Liver (tissue), 9 donors: Measurements from ENCODE around the gene POU4F3. TPM values are rescaled to one million over a fixed set of nuclear protein-coding genes. Genes with fewer than 3 reads are reported as not detected.

Experiments used
- DNase-seq: peaks from one replicate; pipeline ENCODE4 v3.0.0-alpha.2; 2017; ENCODE audit warnings: low spot score
- H3K27ac ChIP-seq, 2 donors: one replicate each; pipeline ENCODE4 v1.7.0; 2013; ENCODE audit warnings: inconsistent platforms in 2 of 2, low read length in 2 of 2, control low read depth in 1 of 2, low read depth in 1 of 2, mild to moderate bottlenecking in 1 of 2
- H3K27me3 ChIP-seq, 4 donors: one replicate each; pipeline versions ENCODE4 v1.6.1 to v1.7.0; 2013; ENCODE audit warnings: low read length in 3 of 4, inconsistent platforms in 1 of 4, mild to moderate bottlenecking in 1 of 4, moderate library complexity in 1 of 4; ENCODE audit not compliant: control insufficient read depth in 4 of 4, insufficient read depth in 4 of 4
- H3K36me3 ChIP-seq, 4 donors: one replicate each; pipeline versions ENCODE4 v1.6.1 to v1.7.0; 2013; ENCODE audit warnings: low read length in 3 of 4, mild to moderate bottlenecking in 3 of 4, low read depth in 1 of 4, moderate library complexity in 1 of 4; ENCODE audit not compliant: control insufficient read depth in 4 of 4, insufficient read depth in 3 of 4
- H3K4me1 ChIP-seq, 4 donors: one replicate each; pipeline versions ENCODE4 v1.6.1 to v1.7.0; 2013; ENCODE audit warnings: low read length in 3 of 4, mild to moderate bottlenecking in 3 of 4, moderate library complexity in 1 of 4; ENCODE audit not compliant: control insufficient read depth in 4 of 4, insufficient read depth in 4 of 4
- H3K4me3 ChIP-seq, 3 donors: one replicate each; pipeline versions ENCODE4 v1.6.1 to v1.7.0; 2013; ENCODE audit warnings: low read length in 3 of 3, control low read depth in 1 of 3, low read depth in 1 of 3, mild to moderate bottlenecking in 1 of 3
- H3K9ac ChIP-seq, 2 donors: one replicate each; pipeline ENCODE4 v1.7.0; 2013; ENCODE audit warnings: low read length in 2 of 2, mild to moderate bottlenecking in 2 of 2, moderate library complexity in 2 of 2, control low read depth in 1 of 2, low read depth in 1 of 2
- H3K9me3 ChIP-seq, 4 donors: one replicate each; pipeline versions ENCODE4 v1.6.1 to v1.7.0; 2013; ENCODE audit warnings: low read length in 3 of 4; ENCODE audit not compliant: control insufficient read depth in 4 of 4
- ATF3 ChIP-seq: IDR thresholded peaks from 2 replicates; pipeline ENCODE4 v1.6.1; 2016; ENCODE audit warnings: antibody characterized with exemption
- CTCF ChIP-seq: fragments of 150-350 bp; IDR thresholded peaks from 2 replicates; pipeline ENCODE4 v1.5.1; 2017; ENCODE audit warnings: improper control_type of control experiment, low read depth, low read length; ENCODE audit not compliant: missing input control
- FOXA1 ChIP-seq: IDR thresholded peaks from 2 replicates; pipeline ENCODE4 v1.6.1; 2016; ENCODE audit warnings: antibody characterized with exemption
- FOXA2 ChIP-seq: IDR thresholded peaks from 2 replicates; pipeline ENCODE4 v1.6.1; 2016; ENCODE audit warnings: antibody characterized with exemption
- GABPA ChIP-seq, 2 donors: IDR thresholded peaks in 1 of 2; conservative IDR thresholded peaks in 1 of 2; 2 replicates each; pipeline ENCODE4 v1.6.1; 2016; ENCODE audit warnings: antibody characterized with exemption in 2 of 2, mild to moderate bottlenecking in 1 of 2, moderate library complexity in 1 of 2
- HNF4A ChIP-seq, 2 donors: conservative IDR thresholded peaks; 2 replicates each; pipeline ENCODE4 v1.6.1; 2016; ENCODE audit warnings: antibody characterized with exemption in 2 of 2, mild to moderate bottlenecking in 2 of 2
- HNF4G ChIP-seq: IDR thresholded peaks from 2 replicates; pipeline ENCODE4 v1.6.1; 2016; ENCODE audit warnings: antibody characterized with exemption
- JUND ChIP-seq, 2 donors: IDR thresholded peaks; 2 replicates each; pipeline ENCODE4 v1.6.1; 2016; ENCODE audit warnings: antibody characterized with exemption in 2 of 2
- MAX ChIP-seq: IDR thresholded peaks from 2 replicates; pipeline ENCODE4 v1.6.1; 2016; ENCODE audit warnings: antibody characterized with exemption
- NR2F2 ChIP-seq: IDR thresholded peaks from 2 replicates; pipeline ENCODE4 v1.6.1; 2016; ENCODE audit warnings: antibody characterized with exemption
- RAD21 ChIP-seq, 2 donors: IDR thresholded peaks; 2 replicates each; pipeline ENCODE4 v1.6.1; 2016; ENCODE audit warnings: antibody characterized with exemption in 2 of 2, mild to moderate bottlenecking in 2 of 2
- REST ChIP-seq: IDR thresholded peaks from 2 replicates; pipeline ENCODE4 v1.6.1; 2016; ENCODE audit warnings: antibody characterized with exemption, mild to moderate bottlenecking
- SP1 ChIP-seq: IDR thresholded peaks from 2 replicates; pipeline ENCODE4 v1.6.1; 2018; ENCODE audit warnings: antibody characterized with exemption, mild to moderate bottlenecking
- TAF1 ChIP-seq: conservative IDR thresholded peaks from 2 replicates; pipeline ENCODE4 v1.6.1; 2016; ENCODE audit warnings: antibody characterized with exemption, mild to moderate bottlenecking
- YY1 ChIP-seq: IDR thresholded peaks from 2 replicates; pipeline ENCODE4 v1.6.1; 2016; ENCODE audit warnings: antibody characterized with exemption, mild to moderate bottlenecking
- ZBTB33 ChIP-seq: IDR thresholded peaks from 2 replicates; pipeline ENCODE4 v1.6.1; 2016; ENCODE audit warnings: antibody characterized with exemption
- WGBS: extraction: QIAGEN DNeasy Blood & Tissue Kit; methylation state at CpG from one replicate; pipeline ENCODE4 v1.1.7; 2013; 5-methylcytosine and 5-hydroxymethylcytosine counted together
- polyA plus RNA-seq, 2 donors: library from polyadenylated mRNA; stranded (reverse) in 1 of 2; unstranded in 1 of 2; fragments of 200-250 nt in 1 of 2; fragments of >200 nt in 1 of 2; fragmentation: Nextera tagmentation in 1 of 2; extraction: Ambion mirVana in 1 of 2; gene quantifications; one replicate each; pipeline versions ENCODE4 v1.2.1 to v1.2.3, GENCODE V29; 2013 to 2015
- total RNA-seq, 2 donors: library from RNA; depleted of rRNA; stranded (reverse); fragments of >200 nt; gene quantifications; one replicate each; pipeline ENCODE4 v1.2.3, GENCODE V29; 2014
- donor health status: healthy.
- donor health status: healthy.
- donor health status: healthy.
- donor health status: healthy.
- donor health status: healthy.

The POU4F3 gene
- total and polyA plus RNA-seq, 4 donors = not detected

- H3K27ac ChIP-seq = no peak overlapping the region
- H3K4me1 ChIP-seq = no peaks in the 10 kb centered on the region
- no peak overlapping the region for H3K9ac ChIP-seq
- no peaks in the 10 kb centered on the region for H3K9me3 ChIP-seq
- H3K36me3 ChIP-seq = no peaks in the 10 kb centered on the region
- H3K27me3 ChIP-seq = peaks cover 0 to 8% (median 0%) of the 10 kb centered on the region in 4 donors
- 37% methylated on average over 2 of the region's 2 CpGs for WGBS
- no peak for TF ChIP-seq HNF4A (conservative IDR thresholded peaks at IDR 0.05)
- no peak for TF ChIP-seq FOXA2
- TF ChIP-seq CTCF = no peak
- TF ChIP-seq JUND (IDR thresholded peaks at IDR 0.05) = no peak
- no peak for TF ChIP-seq TAF1
- no peak for TF ChIP-seq SP1
- TF ChIP-seq FOXA1 = no peak
- no peak for TF ChIP-seq NR2F2
- no peak for TF ChIP-seq GABPA (IDR thresholded peaks at IDR 0.05 in 1 of 2, conservative IDR thresholded peaks at IDR 0.05 in 1 of 2)
- no peak overlapping the region for H3K4me3 ChIP-seq
- no peak for DNase-seq
These were observed 27.0 kb downstream of the POU4F3 start for GRCh38 chr5:146365618-146366017.

GRCh38 chr5:146366904-146367303 is 28.3 kb downstream of the POU4F3 start:
- no peaks in the 10 kb centered on the region for H3K9me3 ChIP-seq
- TF ChIP-seq YY1 (no peak), TAF1 (no peak), NR2F2 (no peak), MAX (no peak), HNF4G (no peak), SP1 (no peak), REST (no peak)
- H3K36me3 ChIP-seq = no peaks in the 10 kb centered on the region
- WGBS = 78% methylated on average over 1 of the region's 1 CpG
- no peaks in the 10 kb centered on the region for H3K4me1 ChIP-seq
- H3K27ac ChIP-seq = no peak overlapping the region
- H3K27me3 ChIP-seq = peaks cover 0 to 7% (median 0%) of the 10 kb centered on the region in 4 donors
- DNase-seq = no peak
- no peak overlapping the region for H3K9ac ChIP-seq
- H3K4me3 ChIP-seq = no peak overlapping the region

GRCh38 chr5:146368137-146368536 is 29.5 kb downstream of the POU4F3 start:
- Histone ChIP-seq H3K27me3 (peaks cover 0 to 7% (median 0%) of the 10 kb centered on the region in 4 donors), H3K27ac (no peak overlapping the region), H3K9ac (no peak overlapping the region), H3K4me3 (no peak overlapping the region), H3K9me3 (no peaks in the 10 kb centered on the region), H3K36me3 (no peaks in the 10 kb centered on the region), H3K4me1 (no peaks in the 10 kb centered on the region)
- 53% methylated on average over 2 of the region's 2 CpGs for whole genome bisulfite sequencing
- no peak for DNase-seq
- TF ChIP-seq YY1 = no peak
- TF ChIP-seq JUND (IDR thresholded peaks at IDR 0.05) = no peak
- TF ChIP-seq ZBTB33 = no peak
- TF ChIP-seq REST = no peak
- no peak for TF ChIP-seq ATF3
- TF ChIP-seq RAD21 (IDR thresholded peaks at IDR 0.05) = no peak
- no peak for TF ChIP-seq TAF1
- TF ChIP-seq FOXA2 = no peak
- no peak for TF ChIP-seq HNF4A (conservative IDR thresholded peaks at IDR 0.05)
- TF ChIP-seq NR2F2 = no peak
